Thoracic aorta (tissue), 2 donors: ENCODE data around the gene PAIP2B. TPM values are rescaled to one million over a fixed set of nuclear protein-coding genes. Genes with fewer than 3 reads are reported as not detected.

Experiments used
- ATAC-seq: fragments of 150-250 bp; one replicate; pipeline ENCODE4 v1.8.0; 2017; ENCODE audit warnings: low read depth; ENCODE audit not compliant: insufficient number of reproducible peaks, low FRiP score
- DNase-seq: peaks from one replicate; pipeline ENCODE4 v3.0.0-alpha.2; 2020; ENCODE audit warnings: low spot score
- H3K27ac ChIP-seq, 2 donors: fragments of 200-600 bp; sonication (generic); 1 replicate in 1 of 2; 2 replicates in 1 of 2; pipeline ENCODE4 v1.5.1; 2016; ENCODE audit warnings: mild to moderate bottlenecking in 2 of 2, moderate library complexity in 2 of 2
- H3K27me3 ChIP-seq: fragments of 200-600 bp; sonication (generic); replicated peaks from 2 replicates; pipeline ENCODE4 v1.6.0; 2016; ENCODE audit warnings: mild to moderate bottlenecking; ENCODE audit not compliant: insufficient read depth
- H3K36me3 ChIP-seq: fragments of 200-600 bp; sonication (generic); one replicate; pipeline ENCODE4 v1.5.1; 2016
- H3K4me1 ChIP-seq, 2 donors: fragments of 200-600 bp; sonication (generic); 1 replicate in 1 of 2; 2 replicates in 1 of 2; pipeline versions ENCODE4 v1.5.1 to v1.6.0; 2016; ENCODE audit warnings: low read depth in 2 of 2, mild to moderate bottlenecking in 1 of 2; ENCODE audit not compliant: control insufficient read depth in 1 of 2
- H3K4me3 ChIP-seq: fragments of 200-600 bp; sonication (generic); 2 replicates; pipeline ENCODE4 v1.5.1; 2016; ENCODE audit warnings: mild to moderate bottlenecking
- H3K9me3 ChIP-seq: fragments of 200-600 bp; sonication (generic); 2 replicates; pipeline ENCODE4 v1.5.1; 2016
- CTCF ChIP-seq: fragments of 200-600 bp; sonication (generic); IDR thresholded peaks from one replicate; pipeline ENCODE4 v1.5.1; 2019; ENCODE audit warnings: antibody characterized with exemption
- total RNA-seq, 2 donors: library from RNA; depleted of rRNA; stranded (reverse); fragments of >200 nt; gene quantifications; one replicate each; pipeline versions ENCODE4 v1.1.0 to v1.2.3, GENCODE V29; 2016

PAIP2B gene
- total RNA-seq, 2 donors from 2014 or later, result 3.3 to 4.7 TPM

- TF ChIP-seq CTCF, result no peak
- ATAC-seq (no peak), DNase-seq (no peak)
- Histone ChIP-seq H3K36me3 (no peaks in the 10 kb centered on the region), H3K27me3 (no peaks in the 10 kb centered on the region), H3K4me3 (no peak overlapping the region), H3K9me3 (no peaks in the 10 kb centered on the region), H3K4me1 (no peaks in the 10 kb centered on the region), H3K27ac (no peak overlapping the region)
Observed at GRCh38 chr2:71250935-71251334, 24.0 kb upstream of the PAIP2B start.

- no peaks in the 10 kb centered on the region for H3K36me3 ChIP-seq
- TF ChIP-seq CTCF, result no peak
- ATAC-seq, result no peak
Observed at GRCh38 chr2:71244302-71244660, 17.4 kb upstream of the PAIP2B start.

GRCh38 chr2:71243634-71244301 lies 16.9 kb upstream of the PAIP2B start:
- Histone ChIP-seq H3K27me3 (no peaks in the 10 kb centered on the region), H3K27ac (no peak overlapping the region), H3K9me3 (no peaks in the 10 kb centered on the region), H3K36me3 (no peaks in the 10 kb centered on the region), H3K4me3 (no peak overlapping the region), H3K4me1 (no peaks in the 10 kb centered on the region)
- DNase-seq (no peak), ATAC-seq (no peak)
- TF ChIP-seq CTCF, result no peak

More at GRCh38 chr2:71244302-71244660, 17.4 kb upstream of the PAIP2B start:
- DNase-seq, result no peak
- no peak overlapping the region for H3K27ac ChIP-seq
- H3K4me3 ChIP-seq, result no peak overlapping the region
- no peaks in the 10 kb centered on the region for H3K27me3 ChIP-seq
- no peaks in the 10 kb centered on the region for H3K4me1 ChIP-seq
- no peaks in the 10 kb centered on the region for H3K9me3 ChIP-seq

GRCh38 chr2:71240794-71241193 lies 13.9 kb upstream of the PAIP2B start:
- Histone ChIP-seq H3K36me3 (no peaks in the 10 kb centered on the region), H3K4me1 (no peaks in the 10 kb centered on the region), H3K4me3 (no peak overlapping the region), H3K27ac (no peak overlapping the region), H3K27me3 (no peaks in the 10 kb centered on the region), H3K9me3 (no peaks in the 10 kb centered on the region)
- ATAC-seq (no peak), DNase-seq (no peak)
- TF ChIP-seq CTCF, result no peak

- TF ChIP-seq CTCF, result no peak
- DNase-seq (no peak), ATAC-seq (no peak)
- H3K36me3 ChIP-seq, result no peaks in the 10 kb centered on the region
- no peak overlapping the region for H3K27ac ChIP-seq
- no peaks in the 10 kb centered on the region for H3K9me3 ChIP-seq
- H3K27me3 ChIP-seq, result no peaks in the 10 kb centered on the region
- no peaks in the 10 kb centered on the region for H3K4me1 ChIP-seq
- H3K4me3 ChIP-seq, result no peak overlapping the region
Observed at GRCh38 chr2:71238089-71238488, 11.2 kb upstream of the PAIP2B start.
